Type B pancreatic cell (in vitro differentiated cells): ENCODE measurements around the gene C14orf132. TPM values are rescaled to one million over a fixed set of nuclear protein-coding genes. Genes with fewer than 3 reads are reported as not detected.

Experiments used
- DNase-seq: peaks from one replicate; pipeline ENCODE4 v3.0.0; 2021; ENCODE audit warnings: mixed read lengths; ENCODE audit not compliant: unreplicated experiment; ENCODE audit errors: extremely low spot score
- H3K27ac Mint-ChIP-seq: 2 replicates; pipeline ENCODE4 v1.8.0; 2021; ENCODE audit warnings: mild to moderate bottlenecking, mixed read lengths
- H3K27me3 Mint-ChIP-seq: 2 replicates; pipeline ENCODE4 v1.8.0; 2021; ENCODE audit warnings: mixed read lengths
- H3K36me3 Mint-ChIP-seq: 2 replicates; pipeline ENCODE4 v1.8.0; 2021; ENCODE audit warnings: mixed read lengths
- H3K4me1 Mint-ChIP-seq: one replicate; pipeline ENCODE4 v1.8.0; 2021; ENCODE audit warnings: mixed read lengths; ENCODE audit not compliant: unreplicated experiment
- H3K4me3 Mint-ChIP-seq: 2 replicates; pipeline ENCODE4 v1.8.0; 2021; ENCODE audit warnings: mild to moderate bottlenecking, mixed read lengths
- H3K9me3 Mint-ChIP-seq: 2 replicates; pipeline ENCODE4 v1.8.0; 2021; ENCODE audit warnings: mixed read lengths
- CTCF ChIP-seq: fragments of 200-600 bp; sonication (generic); conservative IDR thresholded peaks from 2 replicates; pipeline ENCODE4 v1.5.0; 2021; ENCODE audit warnings: antibody characterized with exemption, mild to moderate bottlenecking
- total RNA-seq: library from RNA; stranded (reverse); gene quantifications from 2 replicates; pipeline ENCODE4 v1.2.1, GENCODE V29; 2021; ENCODE audit warnings: low replicate concordance

C14orf132 gene
- total RNA-seq, 1 donor from 2014 or later = 57.4 TPM

GRCh38 chr14:96083667-96084320 is 44.6 kb downstream of the C14orf132 start:
- Mint-ChIP-seq H3K36me3 (peaks cover 12% of the 10 kb centered on the region), H3K27ac (peak overlapping the region; percentile 60), H3K27me3 (no peaks in the 10 kb centered on the region), H3K4me3 (no peak overlapping the region), H3K9me3 (no peaks in the 10 kb centered on the region), H3K4me1 (peaks cover 11% of the 10 kb centered on the region)
- no peak for TF ChIP-seq CTCF
- DNase-seq = no peak

- H3K4me1 Mint-ChIP-seq = peaks cover 11% of the 10 kb centered on the region
- DNase-seq = no peak
- no peaks in the 10 kb centered on the region for H3K9me3 Mint-ChIP-seq
- H3K27me3 Mint-ChIP-seq = no peaks in the 10 kb centered on the region
- no peak overlapping the region for H3K4me3 Mint-ChIP-seq
- H3K36me3 Mint-ChIP-seq = peaks cover 12% of the 10 kb centered on the region
- no peak overlapping the region for H3K27ac Mint-ChIP-seq
- no peak for TF ChIP-seq CTCF
These were observed 45.6 kb downstream of the C14orf132 start for GRCh38 chr14:96084796-96085195.

- Mint-ChIP-seq H3K4me1 (peaks cover 12% of the 10 kb centered on the region), H3K27ac (no peak overlapping the region), H3K36me3 (peaks cover 12% of the 10 kb centered on the region), H3K4me3 (no peak overlapping the region), H3K9me3 (no peaks in the 10 kb centered on the region), H3K27me3 (no peaks in the 10 kb centered on the region)
- TF ChIP-seq CTCF = no peak
- no peak for DNase-seq
These were observed 46.2 kb downstream of the C14orf132 start for GRCh38 chr14:96085369-96085768.

- Mint-ChIP-seq H3K4me1 (peaks cover 18% of the 10 kb centered on the region), H3K27me3 (no peaks in the 10 kb centered on the region), H3K4me3 (no peak overlapping the region), H3K27ac (no peak overlapping the region), H3K36me3 (peaks cover 12% of the 10 kb centered on the region), H3K9me3 (no peaks in the 10 kb centered on the region)
- no peak for DNase-seq
- no peak for TF ChIP-seq CTCF
These were observed 46.9 kb downstream of the C14orf132 start for GRCh38 chr14:96086032-96086431.

- no peak overlapping the region for H3K4me3 Mint-ChIP-seq
These were observed 47.5 kb downstream of the C14orf132 start for GRCh38 chr14:96086574-96087077.

More at GRCh38 chr14:96086574-96087077, 47.5 kb downstream of the C14orf132 start:
- H3K9me3 Mint-ChIP-seq = no peaks in the 10 kb centered on the region
- no peak overlapping the region for H3K27ac Mint-ChIP-seq
- H3K36me3 Mint-ChIP-seq = peaks cover 12% of the 10 kb centered on the region
- H3K4me1 Mint-ChIP-seq = peaks cover 19% of the 10 kb centered on the region
- no peak for TF ChIP-seq CTCF
- no peak for DNase-seq
- H3K27me3 Mint-ChIP-seq = no peaks in the 10 kb centered on the region
